ENCODE data around the gene IDH2. TPM values are rescaled to one million over a fixed set of nuclear protein-coding genes. Genes with fewer than 3 reads are reported as not detected.

The IDH2 gene
- total and polyA plus RNA-seq, 8 donors, result 53.6 to 128 (median 112) TPM

- peak in 2 of 6 donors; percentile 31 to 48 for DNase-seq
- WGBS, 2 donors, result 63 to 77% methylated on average over 5 of the region's 5 CpGs
- peak overlapping the region in 1 of 4 donors; percentile 1 for H3K27ac ChIP-seq
- ATAC-seq, result no peak
- H3K27me3 ChIP-seq, result no peaks in the 10 kb centered on the region
- no peak for FAIRE-seq
- intact Hi-C loops (cut with DNase I), result no loop called here
- no peaks in the 10 kb centered on the region for H3K36me3 ChIP-seq
- no peaks in the 10 kb centered on the region for H3K9me3 ChIP-seq
- no peak overlapping the region for H3K4me3 ChIP-seq
- H3K4me1 ChIP-seq, result peaks cover 4 to 43% (median 19%) of the 10 kb centered on the region in 3 donors
- no peak for TF ChIP-seq CTCF (IDR thresholded peaks at IDR 0.05)
Observed at GRCh38 chr15:90039996-90040395, 62.3 kb downstream of the IDH2 start.

- WGBS, 2 donors, result 39 to 41% methylated on average over 3 of the region's 3 CpGs
- FAIRE-seq (no peak), ATAC-seq (peak in 3 of 4 donors; percentile 3 to 48 (median 18)), DNase-seq (peak in 1 of 6 donors; percentile 8)
- H3K27me3 ChIP-seq, result no peaks in the 10 kb centered on the region
- intact Hi-C loops (cut with DNase I), result no loop called here
- no peaks in the 10 kb centered on the region for H3K36me3 ChIP-seq
- TF ChIP-seq CTCF (IDR thresholded peaks at IDR 0.05), result no peak
- peaks cover 15 to 54% (median 29%) of the 10 kb centered on the region in 3 donors for H3K4me1 ChIP-seq
- no peak overlapping the region for H3K4me3 ChIP-seq
- peak overlapping the region in 2 of 4 donors; percentile 85 for H3K27ac ChIP-seq
- H3K9me3 ChIP-seq, result no peaks in the 10 kb centered on the region
Observed at GRCh38 chr15:90038632-90039095, 63.6 kb downstream of the IDH2 start.

GRCh38 chr15:90037961-90038631 lies 64.2 kb downstream of the IDH2 start:
- peak in 2 of 6 donors; percentile 50 to 54 for DNase-seq
- H3K4me1 ChIP-seq, result peaks cover 19 to 60% (median 33%) of the 10 kb centered on the region in 3 donors
- TF ChIP-seq CTCF (IDR thresholded peaks at IDR 0.05), result no peak
- no peak for ATAC-seq
- peak overlapping the region in 2 of 4 donors; percentile 85 for H3K27ac ChIP-seq
- intact Hi-C loops (cut with DNase I), result no loop called here
- no peaks in the 10 kb centered on the region for H3K27me3 ChIP-seq
- FAIRE-seq, result no peak
- 58 to 60% methylated on average over 14 of the region's 14 CpGs for WGBS, 2 donors
- H3K9me3 ChIP-seq, result no peaks in the 10 kb centered on the region
- H3K4me3 ChIP-seq, result no peak overlapping the region
- no peaks in the 10 kb centered on the region for H3K36me3 ChIP-seq

GRCh38 chr15:90037511-90037860 lies 64.8 kb downstream of the IDH2 start:
- WGBS, 2 donors, result 92 to 95% methylated on average over 5 of the region's 5 CpGs
- no peaks in the 10 kb centered on the region for H3K9me3 ChIP-seq
- peaks cover 19 to 65% (median 38%) of the 10 kb centered on the region in 3 donors for H3K4me1 ChIP-seq
- no peak overlapping the region for H3K4me3 ChIP-seq
- ATAC-seq, result no peak
- FAIRE-seq, result no peak
- intact Hi-C loops (cut with DNase I), result no loop called here
- TF ChIP-seq CTCF (IDR thresholded peaks at IDR 0.05), result no peak
- H3K36me3 ChIP-seq, result no peaks in the 10 kb centered on the region
- H3K27me3 ChIP-seq, result no peaks in the 10 kb centered on the region
- DNase-seq, result no peak
- H3K27ac ChIP-seq, result peak overlapping the region in 2 of 4 donors; percentile 85

All from pancreas (tissue), 10 donors.